ENCODE results near the gene DNAJC10.

The DNAJC10 gene

GRCh38 chr2:182729710-182730339 lies 13.8 kb downstream of the DNAJC10 start:
- no peak for TF ChIP-seq FOXM1 (IDR thresholded peaks at IDR 0.05; ENCODE audit: borderline replicate concordance, low read depth)
- no peak for TF ChIP-seq YY1 (IDR thresholded peaks at IDR 0.05; ENCODE audit: low read depth)
- TF ChIP-seq TEAD4 (IDR thresholded peaks at IDR 0.05) = no peak
- TF ChIP-seq EGR1 (IDR thresholded peaks at IDR 0.05) = no peak
- no peak for TF ChIP-seq USF1 (IDR thresholded peaks at IDR 0.05)
- no peak for TF ChIP-seq CREB1 (IDR thresholded peaks at IDR 0.05; ENCODE audit: low read depth)
- TF ChIP-seq EP300 (IDR thresholded peaks at IDR 0.05; ENCODE audit: borderline replicate concordance) = no peak
- TF ChIP-seq MAX (IDR thresholded peaks at IDR 0.05) = no peak
- no peak for TF ChIP-seq TAF1 (IDR thresholded peaks at IDR 0.05; ENCODE audit: low read depth)
- TF ChIP-seq NFIC (IDR thresholded peaks at IDR 0.05) = no peak
- TF ChIP-seq TCF12 (IDR thresholded peaks at IDR 0.05; ENCODE audit: low read depth) = no peak
- TF ChIP-seq ZBTB7A (IDR thresholded peaks at IDR 0.05; ENCODE audit: low read depth) = no peak
- no peak for TF ChIP-seq RAD21 (IDR thresholded peaks at IDR 0.05; ENCODE audit: low read depth)
- TF ChIP-seq REST (IDR thresholded peaks at IDR 0.05; ENCODE audit: low read depth) = no peak
- TF ChIP-seq CEBPB (IDR thresholded peaks at IDR 0.05) = no peak

- TF ChIP-seq CREB1 (IDR thresholded peaks at IDR 0.05; ENCODE audit: low read depth) = no peak
Observed at GRCh38 chr2:182730486-182730885, 14.4 kb downstream of the DNAJC10 start.

GRCh38 chr2:182732736-182733135 lies 16.7 kb downstream of the DNAJC10 start:
- no peak for TF ChIP-seq RAD21 (IDR thresholded peaks at IDR 0.05; ENCODE audit: low read depth)
- TF ChIP-seq USF1 (IDR thresholded peaks at IDR 0.05) = no peak
- TF ChIP-seq EGR1 (IDR thresholded peaks at IDR 0.05) = no peak
- no peak for TF ChIP-seq ZBTB7A (IDR thresholded peaks at IDR 0.05; ENCODE audit: low read depth)
- TF ChIP-seq REST (IDR thresholded peaks at IDR 0.05; ENCODE audit: low read depth) = no peak
- no peak for TF ChIP-seq EP300 (IDR thresholded peaks at IDR 0.05; ENCODE audit: borderline replicate concordance)
- TF ChIP-seq TCF12 (IDR thresholded peaks at IDR 0.05; ENCODE audit: low read depth) = no peak
- TF ChIP-seq NFIC (IDR thresholded peaks at IDR 0.05) = no peak
- no peak for TF ChIP-seq YY1 (IDR thresholded peaks at IDR 0.05; ENCODE audit: low read depth)
- no peak for TF ChIP-seq FOXM1 (IDR thresholded peaks at IDR 0.05; ENCODE audit: borderline replicate concordance, low read depth)
- TF ChIP-seq CEBPB (IDR thresholded peaks at IDR 0.05) = no peak
- TF ChIP-seq TEAD4 (IDR thresholded peaks at IDR 0.05) = no peak
- TF ChIP-seq TAF1 (IDR thresholded peaks at IDR 0.05; ENCODE audit: low read depth) = no peak
- no peak for TF ChIP-seq CREB1 (IDR thresholded peaks at IDR 0.05; ENCODE audit: low read depth)
- TF ChIP-seq MAX (IDR thresholded peaks at IDR 0.05) = no peak

- TF ChIP-seq TCF12 (IDR thresholded peaks at IDR 0.05; ENCODE audit: low read depth) = no peak
- TF ChIP-seq TEAD4 (IDR thresholded peaks at IDR 0.05) = no peak
- TF ChIP-seq CREB1 (IDR thresholded peaks at IDR 0.05; ENCODE audit: low read depth) = no peak
- TF ChIP-seq USF1 (IDR thresholded peaks at IDR 0.05) = no peak
- no peak for TF ChIP-seq TAF1 (IDR thresholded peaks at IDR 0.05; ENCODE audit: low read depth)
- no peak for TF ChIP-seq REST (IDR thresholded peaks at IDR 0.05; ENCODE audit: low read depth)
- no peak for TF ChIP-seq EGR1 (IDR thresholded peaks at IDR 0.05)
- TF ChIP-seq RAD21 (IDR thresholded peaks at IDR 0.05; ENCODE audit: low read depth) = no peak
- TF ChIP-seq ZBTB7A (IDR thresholded peaks at IDR 0.05; ENCODE audit: low read depth) = no peak
- no peak for TF ChIP-seq CEBPB (IDR thresholded peaks at IDR 0.05)
- TF ChIP-seq MAX (IDR thresholded peaks at IDR 0.05) = no peak
- no peak for TF ChIP-seq FOXM1 (IDR thresholded peaks at IDR 0.05; ENCODE audit: borderline replicate concordance, low read depth)
- no peak for TF ChIP-seq NFIC (IDR thresholded peaks at IDR 0.05)
- TF ChIP-seq YY1 (IDR thresholded peaks at IDR 0.05; ENCODE audit: low read depth) = no peak
- TF ChIP-seq EP300 (IDR thresholded peaks at IDR 0.05; ENCODE audit: borderline replicate concordance) = no peak
Observed at GRCh38 chr2:182733572-182733971, 17.5 kb downstream of the DNAJC10 start.
